Memory B cell (primary cell): ENCODE results near the gene ETNK2.

Experiments
- ATAC-seq: fragments of 150-1000 bp; cut with Tn5 transposase; 2 replicates; pipeline ENCODE4 v1.10.0; 2021; ENCODE audit warnings: low read depth, mild to moderate bottlenecking, moderate library complexity
- DNase-seq, 2 donors: peaks; one replicate each; pipeline ENCODE4 v3.0.0; 2022; ENCODE audit warnings: low spot score in 2 of 2
- H3K27ac Mint-ChIP-seq: one replicate; pipeline ENCODE4 v1.8.0; 2022; ENCODE audit warnings: mild to moderate bottlenecking, moderate library complexity, mixed read lengths
- H3K27me3 Mint-ChIP-seq: one replicate; pipeline ENCODE4 v1.8.0; 2022; ENCODE audit warnings: mixed read lengths
- H3K36me3 Mint-ChIP-seq: one replicate; pipeline ENCODE4 v1.8.0; 2022; ENCODE audit warnings: mild to moderate bottlenecking, mixed read lengths
- H3K4me1 Mint-ChIP-seq: one replicate; pipeline ENCODE4 v1.8.0; 2022; ENCODE audit warnings: mixed read lengths
- H3K4me3 Mint-ChIP-seq: one replicate; pipeline ENCODE4 v1.8.0; 2022; ENCODE audit warnings: mild to moderate bottlenecking, moderate library complexity, mixed read lengths
- H3K9me3 Mint-ChIP-seq: one replicate; pipeline ENCODE4 v1.8.0; 2022; ENCODE audit warnings: mixed read lengths

ETNK2 gene

GRCh38 chr1:204084247-204084772 is 67.5 kb downstream of the ETNK2 start:
- no peak overlapping the region for H3K27ac Mint-ChIP-seq
- peaks cover 9% of the 10 kb centered on the region for H3K27me3 Mint-ChIP-seq
- no peaks in the 10 kb centered on the region for H3K9me3 Mint-ChIP-seq
- DNase-seq: no peak
- no peak overlapping the region for H3K4me3 Mint-ChIP-seq
- no peaks in the 10 kb centered on the region for H3K36me3 Mint-ChIP-seq
- no peaks in the 10 kb centered on the region for H3K4me1 Mint-ChIP-seq
- ATAC-seq: no peak

GRCh38 chr1:204083491-204083890 is 68.4 kb downstream of the ETNK2 start:
- H3K36me3 Mint-ChIP-seq: no peaks in the 10 kb centered on the region
- ATAC-seq (no peak), DNase-seq (no peak)
- H3K4me3 Mint-ChIP-seq: no peak overlapping the region
- no peak overlapping the region for H3K27ac Mint-ChIP-seq
- no peaks in the 10 kb centered on the region for H3K4me1 Mint-ChIP-seq
- H3K27me3 Mint-ChIP-seq: peaks cover 9% of the 10 kb centered on the region
- H3K9me3 Mint-ChIP-seq: no peaks in the 10 kb centered on the region

GRCh38 chr1:204081791-204082513 is 69.9 kb downstream of the ETNK2 start:
- Mint-ChIP-seq H3K9me3 (no peaks in the 10 kb centered on the region), H3K27ac (no peak overlapping the region), H3K4me1 (no peaks in the 10 kb centered on the region), H3K36me3 (no peaks in the 10 kb centered on the region), H3K27me3 (peaks cover 13% of the 10 kb centered on the region), H3K4me3 (no peak overlapping the region)
- ATAC-seq: no peak
- no peak for DNase-seq

- ATAC-seq (no peak), DNase-seq (no peak)
- no peaks in the 10 kb centered on the region for H3K36me3 Mint-ChIP-seq
- peaks cover 15% of the 10 kb centered on the region for H3K27me3 Mint-ChIP-seq
- H3K4me3 Mint-ChIP-seq: no peak overlapping the region
- no peaks in the 10 kb centered on the region for H3K4me1 Mint-ChIP-seq
- H3K27ac Mint-ChIP-seq: no peak overlapping the region
- no peaks in the 10 kb centered on the region for H3K9me3 Mint-ChIP-seq
Measured at GRCh38 chr1:204081164-204081790, 70.6 kb downstream of the ETNK2 start.
